K562 (cell line): ENCODE results near the gene LTBP1. TPM values are rescaled to one million over a fixed set of nuclear protein-coding genes. Genes with fewer than 3 reads are reported as not detected.

Source experiments
- ATAC-seq: fragments of 200-7000 bp; cut with Tn5 transposase; 3 replicates; pipeline ENCODE4 v1.9.1; 2020; ENCODE audit warnings: moderate library complexity
- BruUV-seq: library from RNA; stranded (reverse); fragments of 400-500 nt; replicated peaks from 2 replicates; lab custom pipeline; 2021; lab: Mats Ljungman, UMichigan
- CTCF ChIA-PET: fragments of 300-600 bp; formaldehyde crosslinking; extraction: SDS; loops from one replicate; lab custom pipeline; 2021; ENCODE audit warnings: low intra/inter-chr PET ratio; lab: Yijun Ruan, JAX
- POLR2A ChIA-PET: fragments of 300-600, 350-650 bp; sonication (Branson Sonifier 250); formaldehyde crosslinking; extraction: SDS; loops from one replicate; lab custom pipeline; 2021; ENCODE audit warnings: antibody characterized with exemption, inconsistent platforms; lab: Yijun Ruan, JAX
- DNase-seq, 4 experiments: peaks; one replicate each; pipeline versions ENCODE4 v3.0.0 to v3.0.0-alpha.2; 2011 to 2018; ENCODE audit warnings: low spot score in 3 of 4, mixed read lengths in 3 of 4; ENCODE audit errors: extremely low read depth in 1 of 4
- FAIRE-seq: peaks from 2 replicates; lab custom pipeline; 2011; peaks lifted over from hg19 to GRCh38; lab: Jason Lieb, UNC
- H2AFZ ChIP-seq: 2 replicates; pipeline ENCODE4 v1.6.0; 2011; ENCODE audit warnings: low read depth, low read length, control low read depth, inconsistent platforms
- H3K27ac ChIP-seq: fragments of 200-600 bp; 3 replicates; pipeline ENCODE4 v1.8.0; 2011; ENCODE audit warnings: low read depth, mild to moderate bottlenecking, control low read depth, inconsistent platforms, low read length, moderate library complexity, mixed read lengths; ENCODE audit errors: extremely low read depth
- H3K27me3 ChIP-seq, 2 experiments: fragments of 300-600 bp in 1 of 2; 2 replicates in 1 of 2; 3 replicates in 1 of 2; pipeline versions ENCODE4 v1.6.0 to v1.8.0; 2011; ENCODE audit warnings: inconsistent platforms in 2 of 2, low read length in 2 of 2, mild to moderate bottlenecking in 1 of 2, mixed read lengths in 1 of 2, moderate library complexity in 1 of 2; ENCODE audit not compliant: control insufficient read depth in 2 of 2, insufficient read depth in 2 of 2
- H3K36me3 ChIP-seq: fragments of 300-600 bp; 3 replicates; pipeline ENCODE4 v1.8.0; 2011; ENCODE audit warnings: mild to moderate bottlenecking, low read length, inconsistent platforms; ENCODE audit not compliant: control insufficient read depth, insufficient read depth
- H3K4me1 ChIP-seq, 2 experiments: fragments of 200-600 bp in 1 of 2; replicated peaks in 1 of 2; 2 replicates in 1 of 2; 3 replicates in 1 of 2; pipeline versions ENCODE4 v1.5.1 to v1.8.0; 2011; ENCODE audit warnings: inconsistent platforms in 2 of 2, low read length in 2 of 2, mild to moderate bottlenecking in 1 of 2, mixed read lengths in 1 of 2, moderate library complexity in 1 of 2; ENCODE audit not compliant: control insufficient read depth in 2 of 2, insufficient read depth in 2 of 2
- H3K4me2 ChIP-seq: 2 replicates; pipeline ENCODE4 v1.6.1; 2011; ENCODE audit warnings: low read length, control low read depth, inconsistent platforms, mixed read lengths; ENCODE audit not compliant: insufficient read depth
- H3K4me3 ChIP-seq: fragments of 200-600 bp; sonication (generic), shearing (Covaris generic); 2 replicates; pipeline ENCODE4 v1.5.1; 2016; ENCODE audit warnings: control low read depth, inconsistent platforms
- H3K79me2 ChIP-seq: fragments of 200-600 bp; 3 replicates; pipeline ENCODE4 v1.8.0; 2011; ENCODE audit warnings: low read length, inconsistent platforms; ENCODE audit not compliant: control insufficient read depth, insufficient read depth
- H3K9ac ChIP-seq, 2 experiments: 2 replicates each; pipeline versions ENCODE4 v1.6.0 to v1.6.1; 2011; ENCODE audit warnings: low read depth in 2 of 2, low read length in 2 of 2, control low read depth in 1 of 2, inconsistent platforms in 1 of 2, mild to moderate bottlenecking in 1 of 2, mixed read lengths in 1 of 2; ENCODE audit not compliant: insufficient read depth in 1 of 2
- H3K9me1 ChIP-seq: one replicate; pipeline ENCODE4 v1.6.0; 2011; ENCODE audit warnings: inconsistent platforms, mild to moderate bottlenecking, low read length, moderate library complexity; ENCODE audit not compliant: control insufficient read depth, insufficient read depth
- H3K9me3 ChIP-seq: replicated peaks from 2 replicates; pipeline ENCODE4 v1.5.1; 2011; ENCODE audit warnings: low read depth, low read length, inconsistent platforms; ENCODE audit not compliant: control insufficient read depth, insufficient read depth
- H4K20me1 ChIP-seq: replicated peaks from 2 replicates; pipeline ENCODE4 v1.6.1; 2011; ENCODE audit warnings: low read length, inconsistent platforms, mixed read lengths; ENCODE audit not compliant: control insufficient read depth, insufficient read depth
- BMI1 ChIP-seq: fragments of 150-350 bp; IDR thresholded peaks from 2 replicates; pipeline ENCODE4 v1.6.1; 2014; ENCODE audit warnings: low read length
- CAMTA2 ChIP-seq: fragments of 250-450 bp; sonication (Bioruptor Pico); conservative IDR thresholded peaks from 2 replicates; pipeline ENCODE4 v1.5.1; 2022
- DMBX1 ChIP-seq: fragments of 250-450 bp; sonication (Bioruptor Pico); IDR thresholded peaks from 2 replicates; pipeline ENCODE4 v1.8.0; 2022; ENCODE audit warnings: inconsistent platforms, mild to moderate bottlenecking, moderate library complexity, borderline replicate concordance
- GABPB1 ChIP-seq: sonication (generic); formaldehyde crosslinking; IDR thresholded peaks from 2 replicates; pipeline ENCODE4 v1.8.0; 2022; ENCODE audit warnings: mild to moderate bottlenecking, missing genetic modification reagents
- HIVEP1 ChIP-seq: fragments of 250-450 bp; sonication (Bioruptor Pico); IDR thresholded peaks from 2 replicates; pipeline ENCODE4 v1.4.0; 2020; ENCODE audit warnings: mild to moderate bottlenecking
- HOXB6 ChIP-seq: fragments of 250-450 bp; sonication (Bioruptor Pico); IDR thresholded peaks from 2 replicates; pipeline ENCODE4 v1.5.1; 2022; ENCODE audit warnings: mild to moderate bottlenecking, borderline replicate concordance
- LCOR ChIP-seq: sonication (generic); formaldehyde crosslinking; IDR thresholded peaks from 2 replicates; pipeline ENCODE4 v1.8.0; 2022; ENCODE audit warnings: mild to moderate bottlenecking, missing genetic modification reagents
- MEF2D ChIP-seq: conservative IDR thresholded peaks from 2 replicates; pipeline ENCODE4 v1.6.1; 2016; ENCODE audit warnings: low read depth, missing genetic modification characterization, missing compliant biosample characterization
- MTA2 ChIP-seq: fragments of 450-650 bp; IDR thresholded peaks from 2 replicates; pipeline ENCODE4 v1.6.1; 2016; ENCODE audit warnings: low read depth
- MYNN ChIP-seq, 2 experiments: sonication (generic); formaldehyde crosslinking in 1 of 2; IDR thresholded peaks; 2 replicates each; pipeline versions ENCODE4 v1.5.0 to v1.6.1; 2016 to 2020; ENCODE audit warnings: antibody characterized with exemption in 1 of 2, missing genetic modification reagents in 1 of 2
- NFE2 ChIP-seq: IDR thresholded peaks from 2 replicates; pipeline ENCODE4 v1.6.1; 2014; ENCODE audit warnings: antibody characterized with exemption, low read depth
- RBM22 ChIP-seq: fragments of 200-400 bp; formaldehyde crosslinking; IDR thresholded peaks from 2 replicates; pipeline ENCODE4 v1.6.1; 2018; ENCODE audit warnings: low read length, low read depth; ENCODE audit not compliant: poor library complexity, severe bottlenecking
- SMARCA4 ChIP-seq: fragments of 450-650 bp; IDR thresholded peaks from 2 replicates; pipeline ENCODE4 v1.6.1; 2016
- STAT5B ChIP-seq: fragments of 250-450 bp; sonication (Bioruptor Pico); IDR thresholded peaks from 2 replicates; pipeline ENCODE4 v1.8.0; 2021; ENCODE audit warnings: mild to moderate bottlenecking, inconsistent platforms
- TGIF2 ChIP-seq: sonication (generic); formaldehyde crosslinking; IDR thresholded peaks from 2 replicates; pipeline ENCODE4 v1.8.1; 2022; ENCODE audit warnings: mild to moderate bottlenecking, missing genetic modification reagents, moderate library complexity
- YY1 ChIP-seq, 3 experiments: IDR thresholded peaks; 2 replicates each; pipeline ENCODE4 v1.6.1; 2011; ENCODE audit warnings: low read length in 2 of 3, mild to moderate bottlenecking in 2 of 3, moderate library complexity in 2 of 3, borderline replicate concordance in 1 of 3, control low read depth in 1 of 3, low read depth in 1 of 3; ENCODE audit not compliant: insufficient read depth in 3 of 3, insufficient replicate concordance in 2 of 3, control insufficient read depth in 1 of 3, insufficient read length in 1 of 3; ENCODE audit errors: extremely low read depth in 1 of 3
- ZNF184 ChIP-seq: sonication (generic); formaldehyde crosslinking; IDR thresholded peaks from 2 replicates; pipeline ENCODE4 v1.5.0; 2020; ENCODE audit warnings: missing genetic modification reagents
- ZNF311 ChIP-seq: fragments of 250-450 bp; sonication (Bioruptor Pico); IDR thresholded peaks from 2 replicates; pipeline ENCODE4 v1.4.0; 2020; ENCODE audit warnings: mild to moderate bottlenecking, moderate library complexity
- ZNF77 ChIP-seq: fragments of 250-450 bp; sonication (Bioruptor Pico); IDR thresholded peaks from 2 replicates; pipeline ENCODE4 v1.5.0; 2020
- whole genome bisulfite sequencing: fragments of 100-300 bp; shearing (Covaris generic); methylation state at CpG from one replicate; pipeline ENCODE4 v1.1.6; 2016; ENCODE audit warnings: low coverage, mixed read lengths; ENCODE audit not compliant: insufficient coverage; ENCODE audit errors: missing lambda C conversion rate; 5-methylcytosine and 5-hydroxymethylcytosine counted together
- in situ Hi-C: fragments of 300-500 bp; cut with MboI; formaldehyde crosslinking; loops from 4 replicates; pipeline ENCODE4 v1.15.0; 2018; ENCODE audit warnings: inconsistent platforms, mixed read lengths
- intact Hi-C: fragments of 100-400 bp; cut with micrococcal nuclease; formaldehyde crosslinking; loops from 2 replicates; pipeline ENCODE4 v1.14.2; 2022
- polyA plus RNA-seq, 8 experiments: library from polyadenylated mRNA; depleted of rRNA in 4 of 8; stranded (reverse) in 5 of 8; unstranded in 3 of 8; fragments of >200 nt; fragmentation: Nextera tagmentation in 2 of 8; fragmentation: Illumina TruSeq in 1 of 8; extraction: Ambion mirVana in 2 of 8; extraction: Trizol in 1 of 8; gene quantifications; 2 replicates each; pipeline versions ENCODE4 v1.2.1 to v1.2.3, GENCODE V29; 2011 to 2014; ENCODE audit warnings: inconsistent platforms in 1 of 8, missing spikeins in 1 of 8
- total RNA-seq, 7 experiments: library from RNA; depleted of rRNA in 6 of 7; stranded (reverse); fragments of >200 nt in 6 of 7; fragmentation: Illumina TruSeq in 2 of 7; extraction: Trizol in 2 of 7; gene quantifications; 2 replicates each; pipeline versions ENCODE4 v1.2.1 to v1.2.3, GENCODE V29; 2011 to 2021; ENCODE audit warnings: low replicate concordance in 1 of 7
- TF ChIP-seq, protein P1 (sequence below): IDR thresholded peaks from 2 replicates; pipeline ENCODE4 v1.6.1; 2011; ENCODE audit not compliant: insufficient read length; ENCODE audit errors: extremely low read depth
- TF ChIP-seq, protein P2 (sequence below): fragments of 250-450 bp; sonication (Bioruptor Pico); IDR thresholded peaks from 2 replicates; pipeline ENCODE4 v1.4.0; 2020; ENCODE audit warnings: mild to moderate bottlenecking, moderate library complexity

Gene LTBP1
- total and polyA plus RNA-seq, 9 of the 15 experiments (the other 6 are each of a cell fraction or from before 2014, with no cell fraction given) = 3.6 to 16.4 (median 8.5) TPM

DNA sequence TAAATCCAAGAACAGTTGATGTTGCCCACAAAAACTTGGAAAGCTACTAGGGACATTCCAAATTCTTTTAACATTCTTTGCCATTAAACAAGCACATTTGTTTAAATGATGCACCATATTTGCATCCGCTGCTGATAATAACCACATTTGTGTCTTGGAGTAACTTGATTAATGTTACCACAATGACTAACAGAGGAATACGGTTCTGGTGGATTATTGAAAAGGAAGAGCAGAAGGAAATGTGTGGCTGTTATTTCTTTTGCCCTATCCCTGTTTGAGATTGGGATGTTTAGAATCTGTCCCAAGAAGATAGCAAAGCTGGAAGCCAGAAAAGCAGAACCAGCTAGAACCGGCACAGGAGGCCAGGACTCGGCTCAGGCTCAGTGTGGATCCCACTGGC lies 490.5 kb downstream of the LTBP1 start:
- peak; percentile 69 for ATAC-seq
- no peaks in the 10 kb centered on the region for H3K9me3 ChIP-seq
- H3K27ac ChIP-seq = 0 out of 3 replicates have a peak overlapping the region, but pooled peaks have one; percentile 53
- H3K79me2 ChIP-seq = no peaks in the 10 kb centered on the region
- peak; percentile 23 for FAIRE-seq
- no peak overlapping the region for H3K4me3 ChIP-seq
- H3K9me1 ChIP-seq = no peaks in the 10 kb centered on the region
- no peaks in the 10 kb centered on the region for H3K36me3 ChIP-seq
- BruUV-seq = no TSS peak
- peak in 3 of 4 experiments; percentile 13 to 60 (median 40) for DNase-seq
- H3K9ac ChIP-seq = 0 out of 4 replicates have a peak overlapping the region, but pooled peaks of 1 of the 2 experiments have one; percentile 10
- no peak overlapping the region for H3K4me2 ChIP-seq
- intact Hi-C loops = no loop called here
- CTCF ChIA-PET = no interaction called here
- POLR2A ChIA-PET = no interaction called here
- in situ Hi-C loops = no loop called here
- no peaks in the 10 kb centered on the region for H4K20me1 ChIP-seq
- 0% methylated on average over 4 of the region's 4 CpGs for WGBS
- peak overlapping the region; percentile 15; the same call in 1 of the 2 replicates for H2AFZ ChIP-seq
- peaks cover 0 to 7% of the 10 kb centered on the region in 2 experiments; a peak in 2 of 5 replicates for H3K4me1 ChIP-seq
- no peaks in the 10 kb centered on the region for H3K27me3 ChIP-seq
- no peak for TF ChIP-seq STAT5B (CRISPR knock-in tag)
- TF ChIP-seq LCOR = peak; percentile 35; the same call in 1 of the 2 replicates
- TF ChIP-seq, protein P1, sequence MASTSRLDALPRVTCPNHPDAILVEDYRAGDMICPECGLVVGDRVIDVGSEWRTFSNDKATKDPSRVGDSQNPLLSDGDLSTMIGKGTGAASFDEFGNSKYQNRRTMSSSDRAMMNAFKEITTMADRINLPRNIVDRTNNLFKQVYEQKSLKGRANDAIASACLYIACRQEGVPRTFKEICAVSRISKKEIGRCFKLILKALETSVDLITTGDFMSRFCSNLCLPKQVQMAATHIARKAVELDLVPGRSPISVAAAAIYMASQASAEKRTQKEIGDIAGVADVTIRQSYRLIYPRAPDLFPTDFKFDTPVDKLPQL = no peak
- peak; percentile 61; the same call in 1 of the 2 replicates for TF ChIP-seq SMARCA4
- no peak for TF ChIP-seq BMI1
- TF ChIP-seq MEF2D = 0 out of 2 replicates have a peak, but pooled peaks have one; percentile 17
- TF ChIP-seq CAMTA2 (CRISPR knock-in tag) = no peak
- TF ChIP-seq, protein P2, sequence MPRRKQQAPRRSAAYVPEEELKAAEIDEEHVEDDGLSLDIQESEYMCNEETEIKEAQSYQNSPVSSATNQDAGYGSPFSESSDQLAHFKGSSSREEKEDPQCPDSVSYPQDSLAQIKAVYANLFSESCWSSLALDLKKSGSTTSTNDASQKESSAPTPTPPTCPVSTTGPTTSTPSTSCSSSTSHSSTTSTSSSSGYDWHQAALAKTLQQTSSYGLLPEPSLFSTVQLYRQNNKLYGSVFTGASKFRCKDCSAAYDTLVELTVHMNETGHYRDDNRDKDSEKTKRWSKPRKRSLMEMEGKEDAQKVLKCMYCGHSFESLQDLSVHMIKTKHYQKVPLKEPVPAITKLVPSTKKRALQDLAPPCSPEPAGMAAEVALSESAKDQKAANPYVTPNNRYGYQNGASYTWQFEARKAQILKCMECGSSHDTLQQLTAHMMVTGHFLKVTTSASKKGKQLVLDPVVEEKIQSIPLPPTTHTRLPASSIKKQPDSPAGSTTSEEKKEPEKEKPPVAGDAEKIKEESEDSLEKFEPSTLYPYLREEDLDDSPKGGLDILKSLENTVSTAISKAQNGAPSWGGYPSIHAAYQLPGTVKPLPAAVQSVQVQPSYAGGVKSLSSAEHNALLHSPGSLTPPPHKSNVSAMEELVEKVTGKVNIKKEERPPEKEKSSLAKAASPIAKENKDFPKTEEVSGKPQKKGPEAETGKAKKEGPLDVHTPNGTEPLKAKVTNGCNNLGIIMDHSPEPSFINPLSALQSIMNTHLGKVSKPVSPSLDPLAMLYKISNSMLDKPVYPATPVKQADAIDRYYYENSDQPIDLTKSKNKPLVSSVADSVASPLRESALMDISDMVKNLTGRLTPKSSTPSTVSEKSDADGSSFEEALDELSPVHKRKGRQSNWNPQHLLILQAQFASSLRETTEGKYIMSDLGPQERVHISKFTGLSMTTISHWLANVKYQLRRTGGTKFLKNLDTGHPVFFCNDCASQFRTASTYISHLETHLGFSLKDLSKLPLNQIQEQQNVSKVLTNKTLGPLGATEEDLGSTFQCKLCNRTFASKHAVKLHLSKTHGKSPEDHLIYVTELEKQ (CRISPR knock-in tag) = no peak
- 0 out of 2 replicates have a peak, but pooled peaks have one; percentile 25 for TF ChIP-seq GABPB1 (CRISPR knock-in tag)
- TF ChIP-seq TGIF2 (CRISPR knock-in tag) = no peak
- no peak for TF ChIP-seq HOXB6 (CRISPR knock-in tag)
- no peak for TF ChIP-seq ZNF311 (CRISPR knock-in tag)
- no peak for TF ChIP-seq HIVEP1
- no peak for TF ChIP-seq ZNF184
- TF ChIP-seq ZNF77 (CRISPR knock-in tag) = no peak
- no peak for TF ChIP-seq YY1 (IDR thresholded peaks at IDR 0.05; ENCODE audit: borderline replicate concordance in 1 of 3, control insufficient read depth in 1 of 3, extremely low read depth in 1 of 3, insufficient read depth in 3 of 3, insufficient read length in 1 of 3, insufficient replicate concordance in 2 of 3, low read depth in 1 of 3, low read length in 2 of 3)
- 0 out of 2 replicates have a peak, but pooled peaks have one; percentile 22 for TF ChIP-seq DMBX1
- TF ChIP-seq RBM22 = no peak
- TF ChIP-seq MYNN (IDR thresholded peaks at IDR 0.05) = no peak
- TF ChIP-seq MYNN (CRISPR knock-in tag; IDR thresholded peaks at IDR 0.05) = no peak
- TF ChIP-seq MTA2 = 0 out of 2 replicates have a peak, but pooled peaks have one; percentile 14
- TF ChIP-seq NFE2 = peak; percentile 77
